ENCODE results near the gene MEGF11.

DNA sequence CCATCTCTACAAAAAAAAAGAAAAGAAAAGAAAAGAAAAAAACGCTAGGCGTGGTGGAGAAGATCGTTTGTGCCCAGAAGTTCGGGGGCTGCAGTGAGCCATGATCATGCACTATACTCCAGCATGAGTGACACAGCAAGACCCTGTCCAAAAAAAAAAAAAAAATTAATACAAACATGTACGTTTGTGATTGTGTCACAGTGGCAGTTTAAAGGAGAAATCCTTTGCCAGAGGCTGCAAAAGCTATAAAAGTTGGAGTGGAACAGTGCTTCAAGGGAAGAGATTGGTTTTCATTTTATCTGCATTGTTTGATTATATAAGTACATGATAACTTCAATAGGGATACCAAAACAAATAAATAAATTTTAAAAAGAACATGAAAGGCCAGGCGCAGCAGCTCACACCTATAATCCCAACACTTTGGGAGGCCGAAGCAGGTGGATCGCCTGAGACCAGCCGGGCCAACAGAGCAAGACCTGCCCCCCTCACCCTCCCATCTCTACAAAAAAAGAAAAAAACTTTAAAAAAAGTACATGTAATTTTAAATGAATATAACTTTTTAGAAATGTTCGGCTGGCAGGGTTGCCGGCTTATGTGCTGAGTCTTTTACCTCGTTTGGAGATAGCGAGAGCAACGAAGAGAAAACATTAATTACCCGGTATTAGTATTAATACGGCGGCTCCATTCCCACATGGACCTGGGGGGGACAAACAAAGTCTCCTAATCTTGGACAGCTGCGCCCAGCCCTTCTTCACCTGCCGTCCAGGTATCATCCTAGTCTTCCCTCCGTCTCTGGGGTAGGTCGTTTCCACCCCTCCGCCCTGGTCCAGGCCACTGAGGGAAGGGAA lies 39.2 kb upstream of the MEGF11 start:
- TF ChIP-seq, protein P1, sequence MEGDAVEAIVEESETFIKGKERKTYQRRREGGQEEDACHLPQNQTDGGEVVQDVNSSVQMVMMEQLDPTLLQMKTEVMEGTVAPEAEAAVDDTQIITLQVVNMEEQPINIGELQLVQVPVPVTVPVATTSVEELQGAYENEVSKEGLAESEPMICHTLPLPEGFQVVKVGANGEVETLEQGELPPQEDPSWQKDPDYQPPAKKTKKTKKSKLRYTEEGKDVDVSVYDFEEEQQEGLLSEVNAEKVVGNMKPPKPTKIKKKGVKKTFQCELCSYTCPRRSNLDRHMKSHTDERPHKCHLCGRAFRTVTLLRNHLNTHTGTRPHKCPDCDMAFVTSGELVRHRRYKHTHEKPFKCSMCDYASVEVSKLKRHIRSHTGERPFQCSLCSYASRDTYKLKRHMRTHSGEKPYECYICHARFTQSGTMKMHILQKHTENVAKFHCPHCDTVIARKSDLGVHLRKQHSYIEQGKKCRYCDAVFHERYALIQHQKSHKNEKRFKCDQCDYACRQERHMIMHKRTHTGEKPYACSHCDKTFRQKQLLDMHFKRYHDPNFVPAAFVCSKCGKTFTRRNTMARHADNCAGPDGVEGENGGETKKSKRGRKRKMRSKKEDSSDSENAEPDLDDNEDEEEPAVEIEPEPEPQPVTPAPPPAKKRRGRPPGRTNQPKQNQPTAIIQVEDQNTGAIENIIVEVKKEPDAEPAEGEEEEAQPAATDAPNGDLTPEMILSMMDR (IDR thresholded peaks at IDR 0.05) = no peak
- TF ChIP-seq POLR2A (IDR thresholded peaks at IDR 0.05) (peak; percentile 27), EP300 (IDR thresholded peaks at IDR 0.05) (no peak)
